AG10803 (cell line): ENCODE data around the gene OTOGL.
A peak's percentile ranks its signal among the peaks of the same experiment; 100 is the strongest.
"Not testable (repeated sequence)": the region's sequence is repeated elsewhere in the genome, so short reads cannot be mapped to it uniquely, and the experiment has no call there.

Experiments
- DNase-seq: peaks from one replicate; pipeline ENCODE4 v3.0.0; 2010; ENCODE audit warnings: low read depth
- H3K4me3 ChIP-seq: 2 replicates; pipeline ENCODE4 v1.5.1; 2011; ENCODE audit warnings: mild to moderate bottlenecking, low read length, control low read depth
- CTCF ChIP-seq: conservative IDR thresholded peaks from 2 replicates; pipeline ENCODE4 v1.5.1; 2011; ENCODE audit warnings: mild to moderate bottlenecking, low read length, control low read depth, inconsistent platforms

Gene OTOGL

GRCh38 chr12:80121661-80122060 lies 22.3 kb downstream of the OTOGL start:
- H3K4me3 ChIP-seq: no peak overlapping the region
- DNase-seq: peak; percentile 61
- no peak for TF ChIP-seq CTCF

DNA sequence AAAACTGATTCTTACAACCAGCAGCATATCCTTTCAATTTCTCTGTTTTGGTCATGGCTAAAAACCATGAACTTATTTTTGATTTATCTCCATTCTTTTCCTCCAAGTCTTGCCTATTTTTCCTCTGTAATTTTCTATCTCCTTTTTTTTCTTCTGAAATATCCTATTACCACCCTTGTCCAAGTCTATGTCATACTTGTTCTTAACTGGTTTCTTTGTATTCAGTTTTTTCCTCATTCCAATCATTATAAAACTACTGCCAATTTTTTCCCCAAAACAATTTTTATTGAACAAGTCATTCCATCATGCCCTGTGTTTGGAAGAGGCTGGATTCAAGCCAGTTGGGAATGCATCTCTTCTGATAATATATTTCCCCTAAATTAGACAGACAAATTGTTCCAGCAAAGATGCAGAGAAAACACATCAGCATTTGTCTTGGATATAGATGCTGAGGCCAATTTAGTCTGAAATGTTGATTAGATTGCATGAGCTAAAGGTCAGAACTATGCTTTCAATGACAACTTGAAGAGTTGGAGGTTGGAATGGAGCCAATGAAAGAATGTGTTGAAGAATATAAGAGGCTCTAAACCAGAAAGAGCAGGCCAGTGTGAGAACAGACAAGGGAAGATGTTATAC lies 30.7 kb downstream of the OTOGL start:
- DNase-seq: peak; percentile 84
- H3K4me3 ChIP-seq: no peak overlapping the region

GRCh38 chr12:80135624-80136023 lies 36.3 kb downstream of the OTOGL start:
- no peak for TF ChIP-seq CTCF
- H3K4me3 ChIP-seq: no peak overlapping the region
- no peak for DNase-seq

More for the DNA sequence above, 30.7 kb downstream of the OTOGL start:
- no peak for TF ChIP-seq CTCF

DNA sequence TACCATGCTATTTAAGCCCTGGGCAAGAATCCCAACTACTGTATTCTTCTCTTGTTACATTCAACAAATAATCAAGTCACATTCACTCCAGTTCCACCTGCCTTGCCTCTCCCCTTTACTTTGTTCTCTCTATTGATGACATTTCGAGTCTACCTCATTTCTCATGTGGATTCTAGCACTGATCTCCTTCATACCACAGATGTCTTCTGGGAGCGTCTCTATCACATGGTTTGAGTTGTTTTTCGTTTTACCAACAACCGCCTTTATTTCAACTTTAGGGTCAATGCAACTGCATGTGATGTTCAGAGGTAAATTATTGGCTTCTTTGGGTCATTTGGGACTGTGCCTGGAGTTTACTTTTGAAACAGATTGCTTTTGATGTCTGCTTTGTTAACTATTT lies 40.7 kb downstream of the OTOGL start:
- TF ChIP-seq CTCF: no peak
- H3K4me3 ChIP-seq: no peak overlapping the region
- DNase-seq: no peak

GRCh38 chr12:80142640-80143039 lies 43.3 kb downstream of the OTOGL start:
- DNase-seq: no peak
- no peak overlapping the region for H3K4me3 ChIP-seq
- no peak for TF ChIP-seq CTCF

GRCh38 chr12:80143537-80143936 lies 44.2 kb downstream of the OTOGL start:
- TF ChIP-seq CTCF: no peak
- DNase-seq: no peak

DNA sequence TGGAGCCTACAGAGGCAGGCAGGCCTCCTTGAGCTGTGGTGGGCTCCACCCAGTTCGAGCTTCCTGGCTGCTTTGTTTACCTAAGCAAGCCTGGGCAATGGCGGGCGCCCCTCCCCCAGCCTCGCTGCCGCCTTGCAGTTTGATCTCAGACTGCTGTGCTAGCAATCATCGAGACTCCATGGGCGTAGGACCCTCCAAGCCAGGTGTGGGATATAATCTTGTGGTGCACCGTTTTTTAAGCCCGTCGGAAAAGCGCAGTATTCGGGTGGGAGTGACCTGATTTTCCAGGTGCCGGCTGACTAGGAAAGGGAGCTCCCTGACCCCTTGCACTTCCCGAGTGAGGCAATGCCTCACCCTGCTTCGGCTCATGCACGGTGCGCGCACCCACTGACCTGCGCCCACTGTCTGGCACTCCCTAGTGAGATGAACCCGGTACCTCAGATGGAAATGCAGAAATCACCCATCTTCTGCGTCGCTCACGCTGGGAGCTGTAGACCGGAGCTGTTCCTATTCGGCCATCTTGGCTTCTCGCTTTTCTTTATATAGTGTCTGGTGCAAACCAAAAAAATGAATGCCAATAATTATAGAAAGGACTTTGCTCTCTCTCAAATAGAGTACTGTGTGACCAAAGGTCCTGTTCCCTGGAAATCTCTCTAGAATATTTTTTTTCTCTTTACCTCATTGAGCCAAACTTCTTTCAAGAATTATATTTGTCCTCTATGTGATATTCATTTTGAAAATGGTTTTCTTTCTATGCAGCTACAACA lies 50.4 kb downstream of the OTOGL start:
- H3K4me3 ChIP-seq, DNase-seq: not testable (repeated sequence)

More at GRCh38 chr12:80143537-80143936, 44.2 kb downstream of the OTOGL start:
- no peak overlapping the region for H3K4me3 ChIP-seq
